K562 (cell line): Measurements from ENCODE around the gene CPSF6. TPM values are rescaled to one million over a fixed set of nuclear protein-coding genes. Genes with fewer than 3 reads are reported as not detected.

Experiments
- CREB3L1 ChIP-seq: fragments of 450-650 bp; IDR thresholded peaks from 2 replicates; pipeline ENCODE4 v1.6.1; 2014; ENCODE audit warnings: low read depth, mild to moderate bottlenecking, moderate library complexity, borderline replicate concordance
- KAT8 ChIP-seq: fragments of 450-650 bp; IDR thresholded peaks from 2 replicates; pipeline ENCODE4 v1.6.1; 2016; ENCODE audit warnings: low read depth, mild to moderate bottlenecking
- NCOA2 ChIP-seq, 2 experiments: fragments of 450-650 bp; IDR thresholded peaks; 2 replicates each; pipeline ENCODE4 v1.6.1; 2018; ENCODE audit warnings: mild to moderate bottlenecking in 2 of 2, moderate library complexity in 1 of 2; ENCODE audit not compliant: partially characterized antibody in 2 of 2
- POLR2A ChIP-seq: fragments of 450-650 bp; conservative IDR thresholded peaks from 2 replicates; pipeline ENCODE4 v1.6.1; 2016
- PREB ChIP-seq: sonication (generic); formaldehyde crosslinking; IDR thresholded peaks from 2 replicates; pipeline ENCODE4 v1.8.1; 2023; ENCODE audit warnings: mild to moderate bottlenecking, missing genetic modification reagents
- PYGO2 ChIP-seq: fragments of 450-650 bp; IDR thresholded peaks from 2 replicates; pipeline ENCODE4 v1.6.1; 2016; ENCODE audit warnings: mild to moderate bottlenecking, missing genetic modification characterization, moderate library complexity, missing compliant biosample characterization
- UBTF ChIP-seq, 2 experiments: IDR thresholded peaks; 2 replicates each; pipeline ENCODE4 v1.6.1; 2012; ENCODE audit warnings: improper control_type of control experiment in 2 of 2, low read depth in 2 of 2, low read length in 2 of 2, borderline replicate concordance in 1 of 2
- ZNF384 ChIP-seq: IDR thresholded peaks from 2 replicates; pipeline ENCODE4 v1.6.1; 2012; ENCODE audit warnings: low read depth, low read length, improper control_type of control experiment
- polyA plus RNA-seq, 8 experiments: library from polyadenylated mRNA; depleted of rRNA in 4 of 8; stranded (reverse) in 5 of 8; unstranded in 3 of 8; fragments of >200 nt; fragmentation: Nextera tagmentation in 2 of 8; fragmentation: Illumina TruSeq in 1 of 8; extraction: Ambion mirVana in 2 of 8; extraction: Trizol in 1 of 8; gene quantifications; 2 replicates each; pipeline versions ENCODE4 v1.2.1 to v1.2.3, GENCODE V29; 2011 to 2014; ENCODE audit warnings: inconsistent platforms in 1 of 8, missing spikeins in 1 of 8
- total RNA-seq, 7 experiments: library from RNA; depleted of rRNA in 6 of 7; stranded (reverse); fragments of >200 nt in 6 of 7; fragmentation: Illumina TruSeq in 2 of 7; extraction: Trizol in 2 of 7; gene quantifications; 2 replicates each; pipeline versions ENCODE4 v1.2.1 to v1.2.3, GENCODE V29; 2011 to 2021; ENCODE audit warnings: low replicate concordance in 1 of 7
- TF ChIP-seq, protein P1 (sequence below): sonication (generic); formaldehyde crosslinking; IDR thresholded peaks from 2 replicates; pipeline ENCODE4 v1.4.0; 2020; ENCODE audit warnings: mild to moderate bottlenecking, missing genetic modification reagents
- TF ChIP-seq, protein P2 (sequence below), 2 experiments: fragments of 450-650 bp; formaldehyde crosslinking in 1 of 2; IDR thresholded peaks; 2 replicates each; pipeline versions ENCODE4 v1.4.0 to v1.6.1; 2014 to 2020; ENCODE audit warnings: mild to moderate bottlenecking in 2 of 2, borderline replicate concordance in 1 of 2, low read depth in 1 of 2

The CPSF6 gene
- total and polyA plus RNA-seq, 9 of the 15 experiments (the other 6 are each of a cell fraction or from before 2014, with no cell fraction given): 34.3 to 129 (median 77.8) TPM

DNA sequence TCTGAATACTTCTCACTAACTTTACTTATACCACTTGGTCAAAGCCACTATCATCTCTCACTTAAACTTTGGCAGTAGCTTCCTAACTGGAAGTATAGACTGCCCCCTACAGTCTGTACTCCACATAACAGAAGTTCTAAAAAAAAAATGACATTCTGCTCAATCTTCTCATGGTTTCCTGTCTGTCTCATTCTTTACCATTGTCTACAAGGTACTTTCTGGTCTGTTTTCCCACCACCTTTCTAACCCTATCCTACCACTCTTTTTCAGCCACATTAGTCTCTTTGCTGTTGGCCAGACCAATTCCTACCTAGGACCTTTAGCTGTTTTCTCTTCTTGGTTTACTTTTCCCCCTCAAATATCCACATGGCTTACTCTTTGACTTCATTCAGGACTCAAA is 14.7 kb downstream of the CPSF6 start (continued):
- TF ChIP-seq, protein P1, sequence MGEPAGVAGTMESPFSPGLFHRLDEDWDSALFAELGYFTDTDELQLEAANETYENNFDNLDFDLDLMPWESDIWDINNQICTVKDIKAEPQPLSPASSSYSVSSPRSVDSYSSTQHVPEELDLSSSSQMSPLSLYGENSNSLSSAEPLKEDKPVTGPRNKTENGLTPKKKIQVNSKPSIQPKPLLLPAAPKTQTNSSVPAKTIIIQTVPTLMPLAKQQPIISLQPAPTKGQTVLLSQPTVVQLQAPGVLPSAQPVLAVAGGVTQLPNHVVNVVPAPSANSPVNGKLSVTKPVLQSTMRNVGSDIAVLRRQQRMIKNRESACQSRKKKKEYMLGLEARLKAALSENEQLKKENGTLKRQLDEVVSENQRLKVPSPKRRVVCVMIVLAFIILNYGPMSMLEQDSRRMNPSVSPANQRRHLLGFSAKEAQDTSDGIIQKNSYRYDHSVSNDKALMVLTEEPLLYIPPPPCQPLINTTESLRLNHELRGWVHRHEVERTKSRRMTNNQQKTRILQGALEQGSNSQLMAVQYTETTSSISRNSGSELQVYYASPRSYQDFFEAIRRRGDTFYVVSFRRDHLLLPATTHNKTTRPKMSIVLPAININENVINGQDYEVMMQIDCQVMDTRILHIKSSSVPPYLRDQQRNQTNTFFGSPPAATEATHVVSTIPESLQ: no peak
- TF ChIP-seq ZNF384 (peak; percentile 86), NCOA2 (IDR thresholded peaks at IDR 0.05; ENCODE audit: partially characterized antibody in 2 of 2) (no peak), POLR2A (0 out of 2 replicates have a peak, but pooled peaks have one; percentile 28), KAT8 (no peak), PYGO2 (tag) (no peak), CREB3L1 (no peak), PREB (no peak), UBTF (IDR thresholded peaks at IDR 0.05; ENCODE audit: borderline replicate concordance in 1 of 2, low read depth in 2 of 2, low read length in 2 of 2) (no peak)
- TF ChIP-seq, protein P2, sequence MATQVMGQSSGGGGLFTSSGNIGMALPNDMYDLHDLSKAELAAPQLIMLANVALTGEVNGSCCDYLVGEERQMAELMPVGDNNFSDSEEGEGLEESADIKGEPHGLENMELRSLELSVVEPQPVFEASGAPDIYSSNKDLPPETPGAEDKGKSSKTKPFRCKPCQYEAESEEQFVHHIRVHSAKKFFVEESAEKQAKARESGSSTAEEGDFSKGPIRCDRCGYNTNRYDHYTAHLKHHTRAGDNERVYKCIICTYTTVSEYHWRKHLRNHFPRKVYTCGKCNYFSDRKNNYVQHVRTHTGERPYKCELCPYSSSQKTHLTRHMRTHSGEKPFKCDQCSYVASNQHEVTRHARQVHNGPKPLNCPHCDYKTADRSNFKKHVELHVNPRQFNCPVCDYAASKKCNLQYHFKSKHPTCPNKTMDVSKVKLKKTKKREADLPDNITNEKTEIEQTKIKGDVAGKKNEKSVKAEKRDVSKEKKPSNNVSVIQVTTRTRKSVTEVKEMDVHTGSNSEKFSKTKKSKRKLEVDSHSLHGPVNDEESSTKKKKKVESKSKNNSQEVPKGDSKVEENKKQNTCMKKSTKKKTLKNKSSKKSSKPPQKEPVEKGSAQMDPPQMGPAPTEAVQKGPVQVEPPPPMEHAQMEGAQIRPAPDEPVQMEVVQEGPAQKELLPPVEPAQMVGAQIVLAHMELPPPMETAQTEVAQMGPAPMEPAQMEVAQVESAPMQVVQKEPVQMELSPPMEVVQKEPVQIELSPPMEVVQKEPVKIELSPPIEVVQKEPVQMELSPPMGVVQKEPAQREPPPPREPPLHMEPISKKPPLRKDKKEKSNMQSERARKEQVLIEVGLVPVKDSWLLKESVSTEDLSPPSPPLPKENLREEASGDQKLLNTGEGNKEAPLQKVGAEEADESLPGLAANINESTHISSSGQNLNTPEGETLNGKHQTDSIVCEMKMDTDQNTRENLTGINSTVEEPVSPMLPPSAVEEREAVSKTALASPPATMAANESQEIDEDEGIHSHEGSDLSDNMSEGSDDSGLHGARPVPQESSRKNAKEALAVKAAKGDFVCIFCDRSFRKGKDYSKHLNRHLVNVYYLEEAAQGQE (IDR thresholded peaks at IDR 0.05; ENCODE audit: borderline replicate concordance): peak; percentile 43; the same call in 1 of the 2 replicates
- TF ChIP-seq, protein P2 (CRISPR knock-in tag; IDR thresholded peaks at IDR 0.05; ENCODE audit: low read depth): no peak
